ENCODE data around the gene MYL4.

GRCh38 chr17:47240806-47241205, 31.7 kb downstream of the MYL4 start:
- TF ChIP-seq CTCF (IDR thresholded peaks at IDR 0.05) (no peak), POLR2A (IDR thresholded peaks at IDR 0.05; ENCODE audit: low read depth) (no peak)
